ENCODE measurements around the gene BUD31. TPM values are rescaled to one million over a fixed set of nuclear protein-coding genes. Genes with fewer than 3 reads are reported as not detected.

The BUD31 gene
- total and polyA plus RNA-seq, 2 of the 8 experiments (the other 6 are each of a cell fraction or from before 2014, with no cell fraction given) = 46.7 to 114 TPM

- TF ChIP-seq CHD7 (IDR thresholded peaks at IDR 0.05; ENCODE audit: insufficient replicate concordance, low read length) = no peak
Observed at GRCh38 chr7:99386584-99387238, 22.1 kb upstream of the BUD31 start (continued).
